SH-SY5Y (cell line): ENCODE data around the gene MEAF6.

Experiments used
- GATA2 ChIP-seq: IDR thresholded peaks from 2 replicates; pipeline ENCODE4 v1.6.1; 2011; ENCODE audit warnings: mild to moderate bottlenecking, low read depth, low read length
- GATA3 ChIP-seq: IDR thresholded peaks from 2 replicates; pipeline ENCODE4 v1.6.1; 2011; ENCODE audit warnings: low read depth, mild to moderate bottlenecking, low read length, moderate library complexity

MEAF6 gene

GRCh38 chr1:37540036-37540785, 25.6 kb upstream of the MEAF6 start:
- TF ChIP-seq GATA2 (no peak), GATA3 (no peak)

DNA sequence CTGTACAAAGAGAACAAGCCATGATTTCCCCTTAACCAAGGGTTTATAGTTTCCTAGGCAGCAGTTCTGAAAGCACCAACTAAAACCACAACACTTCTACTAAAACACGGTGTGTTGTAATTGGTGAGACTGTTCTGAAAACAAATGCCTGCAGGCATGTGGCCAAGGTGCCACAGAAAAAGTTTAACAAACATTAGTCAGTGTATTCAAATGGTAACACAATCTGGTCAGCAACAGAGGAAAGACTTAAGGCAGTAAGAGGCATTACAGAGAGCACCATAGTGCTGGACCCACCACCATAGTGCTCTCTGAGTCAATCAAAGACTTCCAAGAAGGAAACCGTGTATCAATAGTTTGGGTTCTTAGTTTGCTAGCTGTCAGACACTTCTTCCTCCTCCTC, 22.8 kb upstream of the MEAF6 start:
- TF ChIP-seq GATA2 (no peak), GATA3 (no peak)

- TF ChIP-seq GATA2 (no peak), GATA3 (no peak)
Measured at GRCh38 chr1:37533317-37534093, 18.9 kb upstream of the MEAF6 start.

DNA sequence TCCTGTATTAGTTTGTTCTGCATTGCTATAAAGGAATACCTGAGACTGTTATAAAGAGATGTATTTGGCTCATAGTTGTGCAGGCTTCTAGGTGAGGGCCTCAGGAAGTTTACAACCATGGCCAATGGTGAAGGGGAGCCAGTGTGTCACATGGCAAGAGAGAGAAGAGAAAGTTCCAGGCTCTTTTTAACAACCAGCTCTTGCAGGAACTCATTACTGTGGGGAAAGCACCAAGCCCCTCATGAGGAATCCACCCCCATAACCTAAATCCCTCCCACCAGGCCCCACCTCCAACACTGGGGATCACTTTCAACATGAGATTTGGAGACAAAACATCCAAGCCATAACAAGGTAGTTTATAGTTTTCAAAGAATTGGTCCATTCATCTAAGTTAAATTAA, 5.0 kb upstream of the MEAF6 start:
- TF ChIP-seq GATA3: no peak
- no peak for TF ChIP-seq GATA2

DNA sequence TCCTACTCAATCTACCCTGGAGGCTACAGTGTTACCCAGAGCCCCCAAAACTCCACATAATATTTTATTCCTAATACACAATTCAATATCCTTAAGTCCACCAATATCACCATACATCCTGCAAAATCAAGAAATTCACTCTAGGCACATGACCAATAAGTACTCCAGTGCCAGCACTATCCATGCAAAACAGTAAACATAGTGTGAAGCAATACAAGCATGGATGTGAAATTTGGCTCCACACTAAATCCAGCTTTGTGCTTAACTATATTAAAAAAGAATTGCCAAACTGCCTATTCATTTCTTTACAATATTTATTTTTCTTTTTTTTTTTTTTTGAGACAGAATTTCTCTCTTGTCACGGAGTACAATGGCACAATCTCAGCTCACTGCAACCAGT, 3.0 kb upstream of the MEAF6 start:
- TF ChIP-seq GATA2 (no peak), GATA3 (no peak)

DNA sequence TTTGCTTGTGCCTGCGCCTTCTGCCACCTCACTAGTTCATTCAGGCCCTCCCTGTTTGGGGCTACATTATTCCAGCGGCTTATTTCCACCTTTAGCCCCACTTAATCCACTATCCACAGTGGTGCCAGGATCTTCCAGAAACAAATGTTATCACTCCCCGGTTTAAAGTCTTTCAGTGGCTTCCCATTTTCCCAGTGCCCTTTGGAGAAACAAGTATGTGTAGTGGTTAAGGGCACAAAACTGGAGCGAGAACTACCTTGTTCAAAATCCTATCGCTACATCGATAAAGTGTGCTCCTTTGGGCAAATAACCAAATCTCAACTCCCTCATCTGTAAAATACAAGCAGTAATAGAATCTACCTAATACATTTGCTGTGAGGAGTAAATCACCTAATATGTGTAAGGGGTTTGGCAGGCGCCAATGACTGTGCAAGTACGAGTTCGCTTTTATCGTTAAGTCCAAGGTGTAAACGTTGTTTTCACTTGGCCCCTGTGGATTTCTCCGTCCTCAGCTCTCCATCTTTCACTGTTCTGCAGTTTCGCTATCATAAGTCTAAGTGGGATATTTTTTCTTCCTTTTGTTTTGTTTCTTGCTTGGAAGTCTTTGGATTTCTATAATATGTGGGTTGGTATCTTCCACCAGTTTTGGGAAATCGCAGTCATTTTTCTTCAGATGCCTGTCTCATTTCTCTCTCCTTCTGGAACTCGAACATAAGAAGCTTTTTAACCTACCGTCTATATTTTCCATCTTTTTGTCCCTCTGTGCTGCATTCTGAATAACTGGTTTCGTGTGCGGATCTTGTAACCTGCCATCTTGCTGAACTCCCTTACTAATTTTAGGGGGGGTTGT, 844 bp upstream of the MEAF6 start:
- no peak for TF ChIP-seq GATA2
- TF ChIP-seq GATA3: no peak

DNA sequence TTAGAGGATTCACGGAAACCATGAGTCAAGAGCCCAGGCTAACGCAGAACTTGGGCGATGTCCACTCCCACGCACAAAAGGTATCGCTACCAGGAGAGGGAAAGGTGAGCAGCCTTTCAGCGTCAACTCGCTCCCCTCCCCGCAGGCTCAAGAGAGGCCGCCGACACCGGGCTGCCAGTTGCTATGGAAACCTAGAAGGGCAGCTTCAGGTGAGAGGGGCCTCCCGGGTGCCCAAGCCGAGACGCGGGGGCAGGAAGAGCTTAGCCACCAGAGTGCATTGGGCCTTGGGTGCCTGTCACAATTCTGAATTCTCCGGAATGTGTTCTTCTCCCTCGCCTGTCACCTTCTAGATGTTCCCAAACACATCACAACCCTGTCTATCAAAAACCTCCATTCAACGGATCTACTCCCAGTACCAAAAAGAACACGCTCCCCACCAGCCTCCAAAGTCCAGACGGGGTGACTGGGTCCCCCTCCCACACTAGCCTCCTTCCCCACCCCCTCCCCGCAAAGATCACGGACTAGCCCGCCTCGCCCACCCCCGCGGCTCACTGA, 694 bp downstream of the MEAF6 start:
- TF ChIP-seq GATA2: no peak
- TF ChIP-seq GATA3: no peak

GRCh38 chr1:37509181-37509580, 5.4 kb downstream of the MEAF6 start:
- TF ChIP-seq GATA2 (no peak), GATA3 (no peak)

DNA sequence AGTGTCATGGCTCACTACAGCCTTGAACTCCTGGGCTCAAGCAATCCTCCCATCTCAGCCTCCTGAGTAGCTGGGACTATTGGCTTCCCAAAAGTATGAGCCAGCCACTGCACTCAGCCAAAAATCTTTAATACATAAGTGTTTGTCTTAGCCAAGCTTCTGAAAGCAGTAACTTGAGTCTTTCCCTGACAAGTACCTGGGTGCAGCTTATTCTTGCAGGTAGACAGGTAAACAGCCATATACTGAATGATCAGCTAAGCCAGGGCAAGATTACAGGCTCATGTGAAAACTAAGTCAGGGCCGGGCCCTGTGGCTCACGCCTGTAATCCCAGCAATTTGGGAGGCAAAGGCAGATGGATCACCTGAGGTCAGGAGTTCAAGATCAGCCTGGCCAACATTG, 7.8 kb downstream of the MEAF6 start:
- TF ChIP-seq GATA3: no peak
- no peak for TF ChIP-seq GATA2

GRCh38 chr1:37502104-37502503, 12.5 kb downstream of the MEAF6 start:
- TF ChIP-seq GATA2: no peak
- TF ChIP-seq GATA3: no peak

DNA sequence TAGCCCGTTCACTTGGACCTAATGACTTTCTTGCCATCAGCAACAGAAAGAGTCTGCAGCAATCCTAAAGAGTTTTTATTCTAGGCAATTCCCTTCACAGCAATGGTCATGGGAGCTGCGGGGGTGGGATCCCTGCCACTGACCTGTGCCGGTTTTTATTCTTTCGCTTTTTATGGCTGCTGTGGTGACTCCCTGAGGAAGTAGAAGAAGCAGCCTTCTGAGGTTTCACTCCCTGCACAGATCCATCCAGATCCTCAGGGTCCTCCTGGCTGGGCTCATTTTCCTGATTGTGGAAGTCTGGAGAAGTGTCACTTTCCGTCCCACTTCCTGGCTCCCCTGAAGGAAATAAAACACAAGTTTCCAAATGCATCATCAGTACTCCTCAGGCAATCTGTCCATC, 12.9 kb downstream of the MEAF6 start:
- TF ChIP-seq GATA2: no peak

DNA sequence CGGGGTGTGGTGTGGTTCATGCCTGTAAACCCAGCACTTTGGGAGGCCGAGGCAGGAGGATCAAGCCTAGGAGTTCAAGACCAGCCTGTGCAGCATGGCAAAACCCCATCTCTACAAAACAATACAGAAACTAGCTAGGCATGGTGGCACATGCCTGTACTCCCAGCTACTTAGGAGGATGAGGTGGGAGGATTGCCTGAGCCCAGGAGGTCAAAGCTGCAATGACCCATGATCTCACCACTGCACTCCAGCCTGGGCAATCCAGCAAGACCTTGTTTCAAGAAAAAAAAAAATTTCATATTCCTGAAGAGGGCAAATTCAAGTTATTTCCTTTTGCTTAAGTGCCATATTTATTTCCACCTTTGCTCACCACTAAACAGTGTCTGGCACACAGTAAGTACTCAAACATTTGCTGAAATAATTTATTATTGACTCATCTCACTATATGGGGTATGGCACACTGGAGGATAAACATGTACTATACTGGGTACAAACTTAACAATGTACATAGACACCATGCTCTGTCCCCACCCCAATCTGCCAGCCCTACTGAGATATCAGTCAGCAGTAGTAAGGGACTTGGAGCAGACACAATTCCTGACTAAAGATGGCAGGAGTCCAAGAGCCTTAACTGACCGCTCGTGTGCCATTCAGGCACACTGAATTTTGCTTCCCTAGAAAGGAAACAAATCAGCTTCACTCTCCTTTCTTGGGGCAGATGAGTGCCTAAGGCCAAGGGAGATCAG, 15.5 kb downstream of the MEAF6 start:
- no peak for TF ChIP-seq GATA3
- no peak for TF ChIP-seq GATA2

DNA sequence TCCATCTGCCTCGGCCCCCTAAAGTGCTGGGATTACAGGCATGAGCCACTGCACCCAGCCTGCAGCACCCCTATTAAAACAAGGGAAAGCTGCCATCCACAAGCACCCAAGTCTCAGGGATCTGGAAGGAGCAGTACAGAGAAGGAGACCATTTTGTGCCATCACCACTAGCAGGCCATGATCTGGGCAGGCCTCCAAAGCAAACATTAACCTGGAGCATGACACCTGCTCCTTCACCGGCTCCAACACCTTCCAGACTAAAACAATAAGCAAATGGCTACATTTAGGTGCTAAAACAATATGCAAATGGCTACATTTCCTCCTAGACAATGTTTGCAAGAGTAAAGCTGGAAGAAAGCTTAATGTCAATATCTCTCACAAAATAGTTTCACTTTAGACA, 16.7 kb downstream of the MEAF6 start:
- TF ChIP-seq GATA2: no peak
- no peak for TF ChIP-seq GATA3
